ENCODE data around the gene F12.

Gene F12

DNA sequence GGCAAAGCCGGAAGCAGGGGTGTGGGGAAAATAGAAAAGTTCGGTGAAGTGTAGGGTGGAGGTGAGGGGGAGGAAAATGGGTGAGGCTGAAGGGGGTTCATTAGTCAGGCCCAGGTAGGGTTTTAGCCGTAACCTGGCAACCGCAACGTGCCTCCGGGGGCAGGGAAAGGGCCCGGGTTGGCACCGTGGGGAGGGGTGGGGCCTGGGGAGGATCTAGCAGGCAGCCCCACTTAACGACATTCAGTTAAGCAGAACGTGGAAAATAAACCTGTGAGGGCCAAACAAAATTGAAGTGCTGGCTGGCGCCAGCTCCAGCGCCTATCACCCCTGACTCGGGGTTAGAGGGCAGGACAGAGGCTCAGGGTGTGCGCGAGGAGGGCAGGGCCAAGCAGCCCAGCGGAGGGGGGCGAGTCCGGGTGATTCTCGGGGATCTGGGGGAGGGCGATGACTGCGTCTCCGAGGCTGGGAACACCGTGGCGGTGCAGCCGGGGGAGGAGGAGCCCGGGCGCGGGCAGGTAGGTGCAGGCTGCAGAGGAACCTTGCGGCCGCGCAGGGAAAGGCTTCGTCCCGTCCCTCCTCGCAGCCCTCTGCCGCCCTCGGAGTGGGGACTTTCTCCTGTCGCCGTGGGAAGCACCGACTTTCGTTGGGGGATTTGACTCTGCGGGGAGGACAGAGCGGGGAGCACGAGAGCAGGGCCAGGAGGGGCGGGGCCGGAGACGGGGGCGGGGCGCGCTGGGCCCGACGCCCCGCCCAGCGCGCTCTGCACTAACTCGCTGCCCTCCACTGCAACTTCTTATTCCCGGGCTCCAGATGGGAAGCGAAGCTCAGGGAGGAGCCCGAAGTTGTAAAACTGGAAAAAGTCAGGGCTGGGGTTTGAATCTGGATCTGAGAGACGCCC is 46.5 kb downstream of the F12 start (continued):
- TF ChIP-seq, protein P1, sequence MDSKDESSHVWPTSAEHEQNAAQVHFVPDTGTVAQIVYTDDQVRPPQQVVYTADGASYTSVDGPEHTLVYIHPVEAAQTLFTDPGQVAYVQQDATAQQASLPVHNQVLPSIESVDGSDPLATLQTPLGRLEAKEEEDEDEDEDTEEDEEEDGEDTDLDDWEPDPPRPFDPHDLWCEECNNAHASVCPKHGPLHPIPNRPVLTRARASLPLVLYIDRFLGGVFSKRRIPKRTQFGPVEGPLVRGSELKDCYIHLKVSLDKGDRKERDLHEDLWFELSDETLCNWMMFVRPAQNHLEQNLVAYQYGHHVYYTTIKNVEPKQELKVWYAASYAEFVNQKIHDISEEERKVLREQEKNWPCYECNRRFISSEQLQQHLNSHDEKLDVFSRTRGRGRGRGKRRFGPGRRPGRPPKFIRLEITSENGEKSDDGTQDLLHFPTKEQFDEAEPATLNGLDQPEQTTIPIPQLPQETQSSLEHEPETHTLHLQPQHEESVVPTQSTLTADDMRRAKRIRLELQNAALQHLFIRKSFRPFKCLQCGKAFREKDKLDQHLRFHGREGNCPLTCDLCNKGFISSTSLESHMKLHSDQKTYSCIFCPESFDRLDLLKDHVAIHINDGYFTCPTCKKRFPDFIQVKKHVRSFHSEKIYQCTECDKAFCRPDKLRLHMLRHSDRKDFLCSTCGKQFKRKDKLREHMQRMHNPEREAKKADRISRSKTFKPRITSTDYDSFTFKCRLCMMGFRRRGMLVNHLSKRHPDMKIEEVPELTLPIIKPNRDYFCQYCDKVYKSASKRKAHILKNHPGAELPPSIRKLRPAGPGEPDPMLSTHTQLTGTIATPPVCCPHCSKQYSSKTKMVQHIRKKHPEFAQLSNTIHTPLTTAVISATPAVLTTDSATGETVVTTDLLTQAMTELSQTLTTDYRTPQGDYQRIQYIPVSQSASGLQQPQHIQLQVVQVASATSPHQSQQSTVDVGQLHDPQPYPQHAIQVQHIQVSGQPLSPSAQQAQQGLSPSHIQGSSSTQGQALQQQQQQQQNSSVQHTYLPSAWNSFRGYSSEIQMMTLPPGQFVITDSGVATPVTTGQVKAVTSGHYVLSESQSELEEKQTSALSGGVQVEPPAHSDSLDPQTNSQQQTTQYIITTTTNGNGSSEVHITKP (tag by site-specific recombination; IDR thresholded peaks at IDR 0.05), result peak; percentile 92
- no peak for TF ChIP-seq ZNF626 (tag by site-specific recombination; IDR thresholded peaks at IDR 0.05)
- TF ChIP-seq SP3 (tag by site-specific recombination; IDR thresholded peaks at IDR 0.05), result peak; percentile 84
- TF ChIP-seq EGR2 (tag by site-specific recombination; IDR thresholded peaks at IDR 0.05; ENCODE audit: low read depth), result peak; percentile 65
- peak; percentile 74 for TF ChIP-seq SP7 (tag by site-specific recombination; IDR thresholded peaks at IDR 0.05)
- TF ChIP-seq ZEB2 (tag by site-specific recombination; IDR thresholded peaks at IDR 0.05), result peak; percentile 74; the same call in 1 of the 2 replicates
- peak; percentile 97 for TF ChIP-seq MZF1 (tag by site-specific recombination; IDR thresholded peaks at IDR 0.05; ENCODE audit: borderline replicate concordance)
- TF ChIP-seq ZNF214 (tag by site-specific recombination; IDR thresholded peaks at IDR 0.05; ENCODE audit: borderline replicate concordance), result no peak
- TF ChIP-seq, protein P2, sequence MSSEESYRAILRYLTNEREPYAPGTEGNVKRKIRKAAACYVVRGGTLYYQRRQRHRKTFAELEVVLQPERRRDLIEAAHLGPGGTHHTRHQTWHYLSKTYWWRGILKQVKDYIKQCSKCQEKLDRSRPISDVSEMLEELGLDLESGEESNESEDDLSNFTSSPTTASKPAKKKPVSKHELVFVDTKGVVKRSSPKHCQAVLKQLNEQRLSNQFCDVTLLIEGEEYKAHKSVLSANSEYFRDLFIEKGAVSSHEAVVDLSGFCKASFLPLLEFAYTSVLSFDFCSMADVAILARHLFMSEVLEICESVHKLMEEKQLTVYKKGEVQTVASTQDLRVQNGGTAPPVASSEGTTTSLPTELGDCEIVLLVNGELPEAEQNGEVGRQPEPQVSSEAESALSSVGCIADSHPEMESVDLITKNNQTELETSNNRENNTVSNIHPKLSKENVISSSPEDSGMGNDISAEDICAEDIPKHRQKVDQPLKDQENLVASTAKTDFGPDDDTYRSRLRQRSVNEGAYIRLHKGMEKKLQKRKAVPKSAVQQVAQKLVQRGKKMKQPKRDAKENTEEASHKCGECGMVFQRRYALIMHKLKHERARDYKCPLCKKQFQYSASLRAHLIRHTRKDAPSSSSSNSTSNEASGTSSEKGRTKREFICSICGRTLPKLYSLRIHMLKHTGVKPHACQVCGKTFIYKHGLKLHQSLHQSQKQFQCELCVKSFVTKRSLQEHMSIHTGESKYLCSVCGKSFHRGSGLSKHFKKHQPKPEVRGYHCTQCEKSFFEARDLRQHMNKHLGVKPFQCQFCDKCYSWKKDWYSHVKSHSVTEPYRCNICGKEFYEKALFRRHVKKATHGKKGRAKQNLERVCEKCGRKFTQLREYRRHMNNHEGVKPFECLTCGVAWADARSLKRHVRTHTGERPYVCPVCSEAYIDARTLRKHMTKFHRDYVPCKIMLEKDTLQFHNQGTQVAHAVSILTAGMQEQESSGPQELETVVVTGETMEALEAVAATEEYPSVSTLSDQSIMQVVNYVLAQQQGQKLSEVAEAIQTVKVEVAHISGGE (tag by site-specific recombination; conservative IDR thresholded peaks at IDR 0.05; ENCODE audit: low read depth), result peak; percentile 86
- TF ChIP-seq, protein P3, sequence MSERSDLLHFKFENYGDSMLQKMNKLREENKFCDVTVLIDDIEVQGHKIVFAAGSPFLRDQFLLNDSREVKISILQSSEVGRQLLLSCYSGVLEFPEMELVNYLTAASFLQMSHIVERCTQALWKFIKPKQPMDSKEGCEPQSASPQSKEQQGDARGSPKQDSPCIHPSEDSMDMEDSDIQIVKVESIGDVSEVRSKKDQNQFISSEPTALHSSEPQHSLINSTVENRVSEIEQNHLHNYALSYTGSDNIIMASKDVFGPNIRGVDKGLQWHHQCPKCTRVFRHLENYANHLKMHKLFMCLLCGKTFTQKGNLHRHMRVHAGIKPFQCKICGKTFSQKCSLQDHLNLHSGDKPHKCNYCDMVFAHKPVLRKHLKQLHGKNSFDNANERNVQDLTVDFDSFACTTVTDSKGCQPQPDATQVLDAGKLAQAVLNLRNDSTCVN (tag by site-specific recombination; optimal IDR thresholded peaks at IDR 0.05), result peak; percentile 50
- TF ChIP-seq BCL11A (tag by site-specific recombination; IDR thresholded peaks at IDR 0.05; ENCODE audit: low read depth), result 0 out of 2 replicates have a peak, but pooled peaks have one; percentile 23
- TF ChIP-seq KLF1 (tag by site-specific recombination; IDR thresholded peaks at IDR 0.05), result 0 out of 2 replicates have a peak, but pooled peaks have one; percentile 34
- TF ChIP-seq ZBTB48 (tag by site-specific recombination; IDR thresholded peaks at IDR 0.05), result peak; percentile 63; the same call in 1 of the 2 replicates
- peak; percentile 50; the same call in 1 of the 2 replicates for TF ChIP-seq ZNF2 (tag by site-specific recombination; IDR thresholded peaks at IDR 0.05)
- peak; percentile 88 for TF ChIP-seq PRDM1 (tag by site-specific recombination; IDR thresholded peaks at IDR 0.05)
- TF ChIP-seq, protein P4, sequence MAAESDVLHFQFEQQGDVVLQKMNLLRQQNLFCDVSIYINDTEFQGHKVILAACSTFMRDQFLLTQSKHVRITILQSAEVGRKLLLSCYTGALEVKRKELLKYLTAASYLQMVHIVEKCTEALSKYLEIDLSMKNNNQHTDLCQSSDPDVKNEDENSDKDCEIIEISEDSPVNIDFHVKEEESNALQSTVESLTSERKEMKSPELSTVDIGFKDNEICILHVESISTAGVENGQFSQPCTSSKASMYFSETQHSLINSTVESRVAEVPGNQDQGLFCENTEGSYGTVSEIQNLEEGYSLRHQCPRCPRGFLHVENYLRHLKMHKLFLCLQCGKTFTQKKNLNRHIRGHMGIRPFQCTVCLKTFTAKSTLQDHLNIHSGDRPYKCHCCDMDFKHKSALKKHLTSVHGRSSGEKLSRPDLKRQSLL (tag by site-specific recombination; IDR thresholded peaks at IDR 0.05), result no peak
- no peak for TF ChIP-seq REPIN1 (tag by site-specific recombination; IDR thresholded peaks at IDR 0.05; ENCODE audit: low read depth)
- TF ChIP-seq KLF9 (tag by site-specific recombination; IDR thresholded peaks at IDR 0.05; ENCODE audit: low read depth), result peak; percentile 87
- TF ChIP-seq ZNF37A (tag by site-specific recombination; IDR thresholded peaks at IDR 0.05), result no peak
- TF ChIP-seq IKZF3 (tag by site-specific recombination; IDR thresholded peaks at IDR 0.05), result peak; percentile 67
- TF ChIP-seq GLI2 (tag by site-specific recombination; IDR thresholded peaks at IDR 0.05; ENCODE audit: borderline replicate concordance, low read depth), result no peak
- no peak for TF ChIP-seq ZNF18 (tag by site-specific recombination; IDR thresholded peaks at IDR 0.05)
- TF ChIP-seq, protein P5, sequence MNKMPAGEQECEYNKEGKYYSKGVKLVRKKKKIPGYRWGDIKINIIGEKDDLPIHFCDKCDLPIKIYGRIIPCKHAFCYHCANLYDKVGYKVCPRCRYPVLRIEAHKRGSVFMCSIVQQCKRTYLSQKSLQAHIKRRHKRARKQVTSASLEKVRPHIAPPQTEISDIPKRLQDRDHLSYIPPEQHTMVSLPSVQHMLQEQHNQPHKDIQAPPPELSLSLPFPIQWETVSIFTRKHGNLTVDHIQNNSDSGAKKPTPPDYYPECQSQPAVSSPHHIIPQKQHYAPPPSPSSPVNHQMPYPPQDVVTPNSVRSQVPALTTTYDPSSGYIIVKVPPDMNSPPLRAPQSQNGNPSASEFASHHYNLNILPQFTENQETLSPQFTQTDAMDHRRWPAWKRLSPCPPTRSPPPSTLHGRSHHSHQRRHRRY (tag by site-specific recombination; IDR thresholded peaks at IDR 0.05), result no peak

Measured in HEK293 (cell line).